Activated CD8-positive, alpha-beta memory T cell treated with anti-CD3 and anti-CD28 coated beads for 24 hours (primary cell): ENCODE results near the gene SF1.

Source experiments
- DNase-seq: peaks from one replicate; pipeline ENCODE4 v3.0.0-alpha.2; 2020

The SF1 gene

DNA sequence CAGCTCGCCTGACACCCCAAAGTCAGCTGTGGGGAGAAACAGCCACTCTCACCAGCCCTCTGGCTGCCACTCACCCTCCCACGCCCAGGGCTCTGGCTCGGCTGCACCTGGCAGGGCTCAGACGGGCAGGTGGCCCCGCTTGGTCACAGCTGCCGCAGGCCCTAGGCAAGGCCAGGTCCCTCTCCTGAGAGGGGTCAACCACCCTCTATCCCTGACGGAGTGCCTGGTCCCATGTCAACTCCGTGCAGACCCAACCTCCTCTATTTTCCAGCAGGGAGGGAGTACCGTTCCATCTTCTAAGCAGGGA is 22.8 kb upstream of the SF1 start:
- DNase-seq: no peak

GRCh38 chr11:64800303-64801157 is 22.2 kb upstream of the SF1 start:
- no peak for DNase-seq

DNA sequence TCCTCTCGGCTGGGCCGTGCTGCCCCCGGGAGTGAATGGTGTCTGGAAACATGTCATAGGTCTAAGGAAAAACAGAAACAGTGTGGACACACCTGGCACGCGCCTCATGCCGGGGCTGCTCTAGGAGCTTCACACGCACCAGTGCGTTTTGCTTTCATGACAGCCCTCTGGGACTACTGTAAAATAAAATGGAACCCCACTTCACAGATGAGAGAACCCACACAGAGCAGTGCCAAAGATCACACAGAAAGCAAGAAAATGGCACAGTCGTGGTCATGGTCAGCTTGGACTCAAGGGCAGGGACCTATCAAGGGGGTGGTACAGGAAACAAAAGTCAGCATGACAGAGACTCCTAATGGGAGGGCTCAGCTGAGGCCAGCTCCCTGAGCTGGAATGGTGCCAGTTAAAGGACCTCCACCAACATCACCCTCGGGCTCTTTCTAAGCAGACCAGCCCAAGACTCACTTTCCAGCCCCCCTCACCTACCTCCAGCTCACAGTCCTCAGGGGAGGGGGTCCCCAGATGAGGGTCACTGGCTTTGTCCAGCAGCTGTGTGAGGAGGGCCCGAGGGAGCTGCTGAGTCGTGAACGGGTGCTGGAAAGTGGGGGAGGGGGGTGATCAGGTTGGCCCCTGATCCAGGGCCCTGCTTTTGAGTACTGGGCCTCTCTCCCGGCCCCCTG is 21.4 kb upstream of the SF1 start:
- no peak for DNase-seq

- DNase-seq: no peak
These were observed 20.9 kb upstream of the SF1 start for GRCh38 chr11:64799256-64799622.

GRCh38 chr11:64796757-64797541 is 18.6 kb upstream of the SF1 start:
- no peak for DNase-seq

DNA sequence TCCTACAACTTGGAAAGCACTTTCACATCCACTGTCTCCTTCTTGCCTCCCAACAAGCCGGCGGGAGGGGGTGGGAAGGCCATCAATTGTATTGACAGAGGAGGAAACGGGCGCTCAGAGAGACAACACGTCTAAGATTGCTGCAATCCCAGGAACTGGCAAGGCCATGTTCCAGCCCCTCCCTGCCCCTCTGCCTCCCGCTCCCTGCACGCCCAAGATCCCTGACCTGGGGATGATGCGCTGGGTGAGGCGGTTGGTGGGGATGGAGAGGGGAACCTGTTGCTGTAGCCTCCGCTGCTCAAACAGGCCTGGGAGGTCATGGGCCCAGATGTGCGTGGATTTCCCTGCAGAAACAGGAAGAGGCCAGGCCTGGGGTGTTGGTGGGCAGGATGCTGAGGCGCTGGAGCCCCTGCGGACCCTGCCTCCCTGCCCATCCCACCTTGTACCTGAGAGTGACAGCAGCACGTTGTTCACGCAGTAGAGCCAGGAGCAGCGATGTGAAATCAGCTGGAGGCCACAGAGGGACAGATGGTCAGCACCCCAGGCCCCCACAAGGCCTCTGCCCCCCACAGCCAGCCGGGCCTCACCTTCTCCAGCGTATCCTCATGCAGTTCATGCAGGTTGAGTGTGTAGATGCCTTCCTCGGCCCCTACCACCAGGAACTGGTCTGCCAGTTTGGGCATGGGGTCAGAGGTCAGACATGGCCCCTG is 17.9 kb upstream of the SF1 start:
- DNase-seq: no peak

DNA sequence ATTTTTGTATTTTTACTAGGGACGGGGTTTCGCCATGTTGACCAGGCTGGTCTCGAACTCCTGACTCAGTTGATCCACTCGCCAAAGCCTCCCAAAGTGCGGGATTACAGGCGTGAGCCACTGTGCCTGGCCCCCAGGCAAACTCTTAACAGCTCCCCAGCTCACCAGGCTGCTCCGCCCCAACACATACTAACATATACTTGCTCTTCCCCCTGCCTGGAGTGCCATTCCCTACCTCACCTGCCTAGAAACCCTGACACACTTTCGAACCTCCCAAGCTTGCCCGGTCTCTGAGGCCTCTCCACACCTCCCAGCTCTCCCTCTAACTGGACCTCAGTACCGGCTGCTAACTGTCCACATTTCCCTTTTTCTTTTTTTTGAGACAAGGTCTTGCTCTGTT is 16.2 kb upstream of the SF1 start:
- DNase-seq: no peak

DNA sequence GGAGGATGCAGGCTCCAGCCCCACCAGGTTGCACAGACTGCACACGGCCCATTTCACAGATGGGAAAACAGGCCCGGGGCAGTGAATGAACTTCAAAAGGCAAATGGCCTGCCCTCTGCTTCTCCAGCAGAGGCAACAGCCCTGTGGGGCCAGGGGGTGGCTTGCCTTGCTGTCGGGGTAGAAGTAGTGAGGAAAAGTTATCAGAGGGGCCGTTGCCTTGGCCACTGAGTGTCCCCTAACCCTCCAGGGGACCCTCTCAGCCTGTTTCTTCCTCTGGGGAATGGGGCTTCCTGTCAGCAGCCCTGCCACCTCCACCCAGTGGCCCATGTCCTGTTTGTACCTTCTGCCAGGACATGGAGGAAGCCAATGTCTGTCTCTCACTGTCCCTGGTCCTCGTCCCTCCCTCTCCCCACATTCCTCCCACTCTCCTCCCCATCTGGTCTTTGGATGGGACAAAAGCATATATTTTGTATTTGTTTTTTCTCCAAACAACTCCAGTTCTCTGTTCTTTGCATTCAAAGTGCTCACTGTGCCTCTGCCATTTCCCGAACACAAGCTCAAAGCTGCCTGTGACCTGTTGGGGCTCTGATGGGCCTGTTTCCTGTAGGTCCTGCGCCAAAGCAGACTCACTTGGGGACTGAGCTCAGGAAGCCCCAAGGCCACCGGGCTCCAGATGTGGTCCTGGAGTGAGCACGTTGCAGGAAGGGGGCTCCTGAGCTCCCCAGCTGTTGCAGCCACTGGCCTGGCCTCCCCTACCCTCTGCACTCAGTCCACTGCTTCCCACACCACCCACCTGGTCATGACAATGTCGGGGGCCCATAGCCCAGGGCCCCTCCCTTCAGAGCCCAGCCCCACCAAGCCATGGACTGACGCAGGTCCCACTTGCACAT is 15.2 kb upstream of the SF1 start:
- no peak for DNase-seq

DNA sequence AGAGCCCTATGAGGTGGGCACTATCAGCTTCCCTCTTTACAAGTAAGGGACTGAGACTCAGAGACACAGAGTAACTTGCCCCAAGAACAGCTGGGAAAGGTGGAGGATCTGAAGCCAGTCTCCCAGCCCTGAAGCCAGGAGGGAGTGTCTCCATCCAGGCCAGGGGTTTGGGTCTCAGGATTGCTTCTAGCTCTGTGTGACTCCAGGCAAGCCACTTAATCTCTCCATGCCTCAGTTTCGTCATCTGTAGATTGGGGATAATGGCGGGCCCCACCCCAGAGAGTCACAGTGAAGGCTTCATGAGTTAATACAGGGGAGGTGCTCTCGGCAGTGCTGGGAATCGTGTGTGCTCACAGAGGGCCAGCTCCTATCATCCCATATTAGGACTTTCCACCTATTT is 14.1 kb upstream of the SF1 start:
- no peak for DNase-seq

GRCh38 chr11:64791781-64792291 is 13.5 kb upstream of the SF1 start:
- no peak for DNase-seq

DNA sequence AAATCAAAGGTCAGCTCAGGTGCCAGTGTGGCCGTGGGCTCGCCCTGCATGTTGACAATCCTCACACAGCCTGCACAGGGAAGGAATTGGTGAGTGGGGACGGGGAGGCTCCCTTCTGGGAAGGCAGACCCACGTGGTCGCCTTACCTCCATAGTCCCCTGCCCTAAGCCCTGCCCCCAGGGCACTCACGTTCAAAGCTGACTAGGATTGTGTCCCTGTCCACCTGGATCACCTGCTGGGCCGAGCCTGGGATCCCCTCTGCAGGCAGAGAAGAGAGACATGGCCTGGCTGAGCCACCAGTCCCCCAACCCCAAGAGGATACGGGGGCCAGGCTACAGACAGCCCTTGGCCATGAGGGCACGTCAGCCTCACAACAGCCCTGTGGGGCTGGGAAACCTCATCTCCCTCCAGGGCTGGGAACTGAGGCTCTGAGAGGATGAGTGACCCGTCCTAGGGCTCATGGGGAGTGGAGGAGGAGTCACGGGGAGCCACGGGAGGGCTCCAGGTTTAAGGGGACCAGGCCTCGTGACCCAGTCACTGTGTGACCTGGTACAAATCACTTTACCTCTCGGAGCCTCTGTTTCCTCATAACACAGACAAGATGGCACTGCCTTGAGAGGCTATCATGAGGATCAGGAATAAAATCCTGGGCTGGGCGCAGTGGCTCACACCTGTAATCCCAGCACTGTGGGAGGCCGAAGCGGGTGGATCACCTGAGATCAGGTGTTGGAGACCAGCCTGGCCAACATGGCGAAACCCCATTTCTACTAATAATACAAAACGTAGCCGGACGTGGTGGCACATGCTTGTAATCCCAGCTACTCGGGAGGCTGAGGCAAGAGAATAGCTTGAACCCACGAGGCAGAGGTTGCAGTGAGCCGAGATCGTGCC is 12.1 kb upstream of the SF1 start:
- no peak for DNase-seq

GRCh38 chr11:64789331-64790204 is 11.2 kb upstream of the SF1 start:
- DNase-seq: no peak

- DNase-seq: no peak
These were observed 10.2 kb upstream of the SF1 start for GRCh38 chr11:64788321-64789215.

GRCh38 chr11:64787526-64788320 is 9.4 kb upstream of the SF1 start:
- peak; percentile 84 for DNase-seq

GRCh38 chr11:64786308-64786707 is 8.0 kb upstream of the SF1 start:
- DNase-seq: no peak

GRCh38 chr11:64784813-64785581 is 6.7 kb upstream of the SF1 start:
- DNase-seq: no peak

GRCh38 chr11:64778223-64778472 is 194 bp downstream of the SF1 start:
- DNase-seq: no peak
